K562 (cell line): ENCODE data around the gene PCSK6. TPM values are rescaled to one million over a fixed set of nuclear protein-coding genes. Genes with fewer than 3 reads are reported as not detected.

Source experiments
- CBFB ChIP-seq: sonication (generic); formaldehyde crosslinking; IDR thresholded peaks from 2 replicates; pipeline ENCODE4 v1.4.0; 2020; ENCODE audit warnings: mild to moderate bottlenecking, missing genetic modification reagents
- TEAD4 ChIP-seq, 2 experiments: sonication (generic) in 1 of 2; formaldehyde crosslinking in 1 of 2; IDR thresholded peaks; 2 replicates each; pipeline versions ENCODE4 v1.6.1 to v1.8.0; 2012 to 2022; ENCODE audit warnings: borderline replicate concordance in 1 of 2, inconsistent platforms in 1 of 2, low read length in 1 of 2, mild to moderate bottlenecking in 1 of 2, missing genetic modification reagents in 1 of 2
- polyA plus RNA-seq, 8 experiments: library from polyadenylated mRNA; depleted of rRNA in 4 of 8; stranded (reverse) in 5 of 8; unstranded in 3 of 8; fragments of >200 nt; fragmentation: Nextera tagmentation in 2 of 8; fragmentation: Illumina TruSeq in 1 of 8; extraction: Ambion mirVana in 2 of 8; extraction: Trizol in 1 of 8; gene quantifications; 2 replicates each; pipeline versions ENCODE4 v1.2.1 to v1.2.3, GENCODE V29; 2011 to 2014; ENCODE audit warnings: inconsistent platforms in 1 of 8, missing spikeins in 1 of 8
- total RNA-seq, 7 experiments: library from RNA; depleted of rRNA in 6 of 7; stranded (reverse); fragments of >200 nt in 6 of 7; fragmentation: Illumina TruSeq in 2 of 7; extraction: Trizol in 2 of 7; gene quantifications; 2 replicates each; pipeline versions ENCODE4 v1.2.1 to v1.2.3, GENCODE V29; 2011 to 2021; ENCODE audit warnings: low replicate concordance in 1 of 7
- TF ChIP-seq, protein P1 (sequence below): fragments of 450-650 bp; IDR thresholded peaks from 2 replicates; pipeline ENCODE4 v1.6.1; 2016; ENCODE audit warnings: low read depth
- TF ChIP-seq, protein P2 (sequence below): sonication (generic); formaldehyde crosslinking; IDR thresholded peaks from 2 replicates; pipeline ENCODE4 v1.8.1; 2023; ENCODE audit warnings: mild to moderate bottlenecking, missing genetic modification reagents

Gene PCSK6
- total and polyA plus RNA-seq, 9 of the 15 experiments (the other 6 are each of a cell fraction or from before 2014, with no cell fraction given): 2.2 to 32.6 (median 14.5) TPM

DNA sequence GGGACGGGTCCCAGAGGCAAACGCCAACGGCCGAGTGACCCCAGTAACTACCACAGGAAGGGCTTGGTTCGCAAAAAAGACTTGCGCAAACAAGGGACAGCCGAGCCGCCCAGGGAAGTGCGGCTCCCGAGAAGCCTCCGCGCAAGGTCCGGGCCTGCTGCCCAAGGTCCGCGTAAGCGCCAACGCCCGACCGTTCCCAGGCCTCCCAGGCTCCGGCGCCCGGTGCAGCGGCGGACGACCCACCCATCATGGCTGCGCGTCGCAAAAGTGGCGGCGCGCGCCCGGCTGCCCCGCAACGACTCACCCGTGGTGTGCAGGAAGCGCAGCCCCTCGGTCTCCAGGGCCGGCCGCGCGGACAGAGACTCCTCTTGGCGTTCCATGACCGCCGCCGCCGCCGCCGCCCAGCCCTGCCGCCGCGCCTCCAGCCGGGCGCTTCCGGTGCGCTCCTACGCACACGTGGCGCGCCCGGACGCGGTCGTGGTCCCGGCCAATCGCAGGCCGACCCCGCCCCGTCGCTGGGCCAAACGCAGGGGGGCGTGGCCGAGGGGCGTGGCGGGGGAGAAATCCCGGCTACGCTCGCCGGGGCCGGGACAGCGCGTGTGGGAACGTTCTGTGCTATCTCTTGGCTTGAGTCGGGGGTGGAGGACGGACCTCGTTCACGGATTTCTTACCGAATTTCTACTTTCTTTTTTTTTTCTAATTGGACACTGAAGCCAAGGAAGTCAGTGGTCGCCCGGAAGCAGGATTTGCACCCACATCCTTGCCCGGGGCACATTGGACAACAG, 212.3 kb downstream of the PCSK6 start, which contains the start of gene SELENOS (continued):
- TF ChIP-seq, protein P1, sequence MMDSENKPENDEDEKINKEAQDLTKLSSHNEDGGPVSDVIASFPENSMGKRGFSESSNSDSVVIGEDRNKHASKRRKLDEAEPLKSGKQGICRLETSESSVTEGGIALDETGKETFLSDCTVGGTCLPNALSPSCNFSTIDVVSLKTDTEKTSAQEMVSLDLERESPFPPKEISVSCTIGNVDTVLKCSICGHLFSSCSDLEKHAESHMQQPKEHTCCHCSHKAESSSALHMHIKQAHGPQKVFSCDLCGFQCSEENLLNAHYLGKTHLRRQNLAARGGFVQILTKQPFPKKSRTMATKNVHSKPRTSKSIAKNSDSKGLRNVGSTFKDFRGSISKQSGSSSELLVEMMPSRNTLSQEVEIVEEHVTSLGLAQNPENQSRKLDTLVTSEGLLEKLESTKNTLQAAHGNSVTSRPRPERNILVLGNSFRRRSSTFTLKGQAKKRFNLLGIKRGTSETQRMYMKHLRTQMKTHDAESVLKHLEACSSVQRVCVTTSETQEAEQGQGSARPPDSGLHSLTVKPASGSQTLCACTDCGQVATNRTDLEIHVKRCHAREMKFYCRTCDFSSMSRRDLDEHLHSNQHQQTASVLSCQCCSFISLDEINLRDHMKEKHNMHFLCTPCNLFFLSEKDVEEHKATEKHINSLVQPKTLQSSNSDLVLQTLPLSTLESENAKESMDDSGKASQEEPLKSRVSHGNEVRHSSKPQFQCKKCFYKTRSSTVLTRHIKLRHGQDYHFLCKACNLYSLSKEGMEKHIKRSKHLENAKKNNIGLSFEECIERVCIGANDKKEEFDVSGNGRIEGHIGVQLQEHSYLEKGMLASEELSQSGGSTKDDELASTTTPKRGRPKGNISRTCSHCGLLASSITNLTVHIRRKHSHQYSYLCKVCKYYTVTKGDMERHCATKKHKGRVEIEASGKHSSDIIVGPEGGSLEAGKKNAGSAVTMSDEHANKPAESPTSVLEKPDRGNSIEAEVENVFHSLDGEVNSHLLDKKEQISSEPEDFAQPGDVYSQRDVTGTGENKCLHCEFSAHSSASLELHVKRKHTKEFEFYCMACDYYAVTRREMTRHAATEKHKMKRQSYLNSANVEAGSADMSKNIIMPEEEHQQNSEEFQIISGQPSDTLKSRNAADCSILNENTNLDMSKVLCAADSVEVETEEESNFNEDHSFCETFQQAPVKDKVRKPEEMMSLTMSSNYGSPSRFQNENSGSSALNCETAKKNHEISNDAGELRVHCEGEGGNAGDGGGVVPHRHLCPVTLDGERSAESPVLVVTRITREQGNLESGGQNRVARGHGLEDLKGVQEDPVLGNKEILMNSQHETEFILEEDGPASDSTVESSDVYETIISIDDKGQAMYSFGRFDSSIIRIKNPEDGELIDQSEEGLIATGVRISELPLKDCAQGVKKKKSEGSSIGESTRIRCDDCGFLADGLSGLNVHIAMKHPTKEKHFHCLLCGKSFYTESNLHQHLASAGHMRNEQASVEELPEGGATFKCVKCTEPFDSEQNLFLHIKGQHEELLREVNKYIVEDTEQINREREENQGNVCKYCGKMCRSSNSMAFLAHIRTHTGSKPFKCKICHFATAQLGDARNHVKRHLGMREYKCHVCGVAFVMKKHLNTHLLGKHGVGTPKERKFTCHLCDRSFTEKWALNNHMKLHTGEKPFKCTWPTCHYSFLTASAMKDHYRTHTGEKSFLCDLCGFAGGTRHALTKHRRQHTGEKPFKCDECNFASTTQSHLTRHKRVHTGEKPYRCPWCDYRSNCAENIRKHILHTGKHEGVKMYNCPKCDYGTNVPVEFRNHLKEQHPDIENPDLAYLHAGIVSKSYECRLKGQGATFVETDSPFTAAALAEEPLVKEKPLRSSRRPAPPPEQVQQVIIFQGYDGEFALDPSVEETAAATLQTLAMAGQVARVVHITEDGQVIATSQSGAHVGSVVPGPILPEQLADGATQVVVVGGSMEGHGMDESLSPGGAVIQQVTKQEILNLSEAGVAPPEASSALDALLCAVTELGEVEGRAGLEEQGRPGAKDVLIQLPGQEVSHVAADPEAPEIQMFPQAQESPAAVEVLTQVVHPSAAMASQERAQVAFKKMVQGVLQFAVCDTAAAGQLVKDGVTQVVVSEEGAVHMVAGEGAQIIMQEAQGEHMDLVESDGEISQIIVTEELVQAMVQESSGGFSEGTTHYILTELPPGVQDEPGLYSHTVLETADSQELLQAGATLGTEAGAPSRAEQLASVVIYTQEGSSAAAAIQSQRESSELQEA: no peak
- TF ChIP-seq, protein P2, sequence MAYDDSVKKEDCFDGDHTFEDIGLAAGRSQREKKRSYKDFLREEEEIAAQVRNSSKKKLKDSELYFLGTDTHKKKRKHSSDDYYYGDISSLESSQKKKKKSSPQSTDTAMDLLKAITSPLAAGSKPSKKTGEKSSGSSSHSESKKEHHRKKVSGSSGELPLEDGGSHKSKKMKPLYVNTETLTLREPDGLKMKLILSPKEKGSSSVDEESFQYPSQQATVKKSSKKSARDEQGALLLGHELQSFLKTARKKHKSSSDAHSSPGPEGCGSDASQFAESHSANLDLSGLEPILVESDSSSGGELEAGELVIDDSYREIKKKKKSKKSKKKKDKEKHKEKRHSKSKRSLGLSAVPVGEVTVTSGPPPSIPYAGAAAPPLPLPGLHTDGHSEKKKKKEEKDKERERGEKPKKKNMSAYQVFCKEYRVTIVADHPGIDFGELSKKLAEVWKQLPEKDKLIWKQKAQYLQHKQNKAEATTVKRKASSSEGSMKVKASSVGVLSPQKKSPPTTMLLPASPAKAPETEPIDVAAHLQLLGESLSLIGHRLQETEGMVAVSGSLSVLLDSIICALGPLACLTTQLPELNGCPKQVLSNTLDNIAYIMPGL: 0 out of 2 replicates have a peak, but pooled peaks have one; percentile 38
- TF ChIP-seq CBFB (CRISPR knock-in tag): no peak
- TF ChIP-seq TEAD4 (IDR thresholded peaks at IDR 0.05; ENCODE audit: low read length): no peak
- no peak for TF ChIP-seq TEAD4 (CRISPR knock-in tag; IDR thresholded peaks at IDR 0.05; ENCODE audit: borderline replicate concordance)
